NB4 (cell line): ENCODE data around the gene NIFK.

ENCODE experiments used
- MYC ChIP-seq: IDR thresholded peaks from 2 replicates; pipeline ENCODE4 v1.6.1; 2011; ENCODE audit warnings: low read depth, low read length
- TF ChIP-seq, protein P1 (sequence below): IDR thresholded peaks from one replicate; pipeline ENCODE4 v1.5.1; 2012; ENCODE audit warnings: low read depth, low read length

DNA sequence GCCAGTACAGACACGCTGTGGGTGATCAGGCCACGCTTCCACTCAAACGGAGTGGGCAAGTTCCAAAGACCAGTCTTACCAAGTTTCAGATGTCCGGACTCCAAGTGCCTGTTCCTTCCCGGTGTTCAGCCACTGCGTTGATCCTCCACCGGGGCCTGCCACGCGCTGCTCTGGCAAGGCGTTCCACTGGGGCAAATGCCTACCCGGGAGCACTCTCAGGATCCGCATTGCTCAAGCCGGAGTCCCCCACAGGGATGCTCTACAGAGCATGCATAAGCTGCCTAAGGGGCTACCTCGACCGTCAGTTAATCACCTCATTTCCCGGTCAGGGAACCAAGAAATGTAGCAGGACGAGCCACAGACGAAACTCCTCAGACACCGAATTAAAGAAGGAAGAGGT is 50.5 kb downstream of the NIFK start:
- TF ChIP-seq, protein P1, sequence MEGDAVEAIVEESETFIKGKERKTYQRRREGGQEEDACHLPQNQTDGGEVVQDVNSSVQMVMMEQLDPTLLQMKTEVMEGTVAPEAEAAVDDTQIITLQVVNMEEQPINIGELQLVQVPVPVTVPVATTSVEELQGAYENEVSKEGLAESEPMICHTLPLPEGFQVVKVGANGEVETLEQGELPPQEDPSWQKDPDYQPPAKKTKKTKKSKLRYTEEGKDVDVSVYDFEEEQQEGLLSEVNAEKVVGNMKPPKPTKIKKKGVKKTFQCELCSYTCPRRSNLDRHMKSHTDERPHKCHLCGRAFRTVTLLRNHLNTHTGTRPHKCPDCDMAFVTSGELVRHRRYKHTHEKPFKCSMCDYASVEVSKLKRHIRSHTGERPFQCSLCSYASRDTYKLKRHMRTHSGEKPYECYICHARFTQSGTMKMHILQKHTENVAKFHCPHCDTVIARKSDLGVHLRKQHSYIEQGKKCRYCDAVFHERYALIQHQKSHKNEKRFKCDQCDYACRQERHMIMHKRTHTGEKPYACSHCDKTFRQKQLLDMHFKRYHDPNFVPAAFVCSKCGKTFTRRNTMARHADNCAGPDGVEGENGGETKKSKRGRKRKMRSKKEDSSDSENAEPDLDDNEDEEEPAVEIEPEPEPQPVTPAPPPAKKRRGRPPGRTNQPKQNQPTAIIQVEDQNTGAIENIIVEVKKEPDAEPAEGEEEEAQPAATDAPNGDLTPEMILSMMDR, result no peak
- no peak for TF ChIP-seq MYC
